ES-I3 (cell line): ENCODE results near the gene SH3GL1.
A peak's percentile ranks its signal among the peaks of the same experiment; 100 is the strongest.

Source experiments
- H3K36me3 ChIP-seq: 2 replicates; pipeline ENCODE4 v1.6.1; 2013; ENCODE audit warnings: mild to moderate bottlenecking, low read length, control low read depth, moderate library complexity; ENCODE audit not compliant: insufficient read depth
- H3K4me1 ChIP-seq: 2 replicates; pipeline ENCODE4 v1.6.1; 2013; ENCODE audit warnings: mild to moderate bottlenecking, control low read depth, low read length; ENCODE audit not compliant: insufficient read depth
- H3K9ac ChIP-seq: 2 replicates; pipeline ENCODE4 v1.6.1; 2013; ENCODE audit warnings: low read depth, mild to moderate bottlenecking, low read length, moderate library complexity
- H3K9me3 ChIP-seq: 2 replicates; pipeline ENCODE4 v1.6.1; 2013; ENCODE audit warnings: mild to moderate bottlenecking, low read length, moderate library complexity; ENCODE audit not compliant: control insufficient read depth, insufficient read depth

Gene SH3GL1

GRCh38 chr19:4400135-4400936 is at the start of gene SH3GL1:
Gene SH3GL1, minus strand, starts transcription at chr19:4400547. Its CDS starts 179 bp downstream, at chr19:4400368.
- Histone ChIP-seq H3K36me3 (no peaks in the 10 kb centered on the region; the same call in 1 of the 2 replicates), H3K9ac (peak within 1 kb of the TSS; percentile 83), H3K4me1 (peaks cover 14% of the 10 kb centered on the region; the same call in 1 of the 2 replicates), H3K9me3 (no peaks in the 10 kb centered on the region; the same call in 1 of the 2 replicates)

- Histone ChIP-seq H3K9me3 (no peaks in the 10 kb centered on the region), H3K36me3 (0 out of 2 replicates have a peak, but pooled peaks cover 3% of the 10 kb centered on the region), H3K4me1 (no peaks in the 10 kb centered on the region; the same call in 1 of the 2 replicates), H3K9ac (no peak overlapping the region)
Observed at GRCh38 chr19:4449639-4450028, 49.3 kb upstream of the SH3GL1 start.

GRCh38 chr19:4449022-4449638 is 48.8 kb upstream of the SH3GL1 start:
- Histone ChIP-seq H3K9ac (no peak overlapping the region), H3K36me3 (0 out of 2 replicates have a peak, but pooled peaks cover 3% of the 10 kb centered on the region), H3K9me3 (no peaks in the 10 kb centered on the region), H3K4me1 (no peaks in the 10 kb centered on the region)

GRCh38 chr19:4448147-4448985 is 48.0 kb upstream of the SH3GL1 start:
- Histone ChIP-seq H3K36me3 (0 out of 2 replicates have a peak, but pooled peaks cover 3% of the 10 kb centered on the region), H3K9ac (no peak overlapping the region), H3K4me1 (no peaks in the 10 kb centered on the region), H3K9me3 (no peaks in the 10 kb centered on the region)

- H3K9me3 ChIP-seq, result no peaks in the 10 kb centered on the region
- H3K9ac ChIP-seq, result no peak overlapping the region
- H3K4me1 ChIP-seq, result no peaks in the 10 kb centered on the region
- H3K36me3 ChIP-seq, result 0 out of 2 replicates have a peak, but pooled peaks cover 3% of the 10 kb centered on the region
Observed at GRCh38 chr19:4447327-4448146, 47.2 kb upstream of the SH3GL1 start.

- peaks cover 7% of the 10 kb centered on the region; the same call in 1 of the 2 replicates for H3K36me3 ChIP-seq
- H3K9ac ChIP-seq, result no peak overlapping the region
- no peaks in the 10 kb centered on the region for H3K9me3 ChIP-seq
- H3K4me1 ChIP-seq, result no peaks in the 10 kb centered on the region
Observed at GRCh38 chr19:4446704-4447200, 46.4 kb upstream of the SH3GL1 start.

GRCh38 chr19:4445963-4446703 is 45.8 kb upstream of the SH3GL1 start:
- no peak overlapping the region for H3K9ac ChIP-seq
- H3K9me3 ChIP-seq, result no peaks in the 10 kb centered on the region
- H3K36me3 ChIP-seq, result peaks cover 7% of the 10 kb centered on the region; the same call in 1 of the 2 replicates
- H3K4me1 ChIP-seq, result no peaks in the 10 kb centered on the region

- Histone ChIP-seq H3K9ac (no peak overlapping the region), H3K36me3 (peaks cover 7% of the 10 kb centered on the region; the same call in 1 of the 2 replicates)
Observed at GRCh38 chr19:4444765-4445741, 44.7 kb upstream of the SH3GL1 start.

GRCh38 chr19:4443966-4444764 is 43.8 kb upstream of the SH3GL1 start:
- no peaks in the 10 kb centered on the region for H3K4me1 ChIP-seq
- peaks cover 11% of the 10 kb centered on the region for H3K36me3 ChIP-seq
- H3K9me3 ChIP-seq, result no peaks in the 10 kb centered on the region
- no peak overlapping the region for H3K9ac ChIP-seq

More at GRCh38 chr19:4444765-4445741, 44.7 kb upstream of the SH3GL1 start:
- Histone ChIP-seq H3K9me3 (no peaks in the 10 kb centered on the region), H3K4me1 (no peaks in the 10 kb centered on the region)

- no peak overlapping the region for H3K9ac ChIP-seq
- H3K4me1 ChIP-seq, result no peaks in the 10 kb centered on the region
- no peaks in the 10 kb centered on the region for H3K9me3 ChIP-seq
- H3K36me3 ChIP-seq, result peaks cover 17% of the 10 kb centered on the region
Observed at GRCh38 chr19:4443188-4443587, 42.8 kb upstream of the SH3GL1 start.

GRCh38 chr19:4442819-4443146 is 42.4 kb upstream of the SH3GL1 start:
- H3K4me1 ChIP-seq, result no peaks in the 10 kb centered on the region
- H3K36me3 ChIP-seq, result peaks cover 18% of the 10 kb centered on the region
- no peaks in the 10 kb centered on the region for H3K9me3 ChIP-seq
- H3K9ac ChIP-seq, result no peak overlapping the region
